WTC11 (cell line): ENCODE measurements around the gene SLC66A2.

Experiments used
- CREB1 ChIP-seq: sonication (generic); formaldehyde crosslinking; IDR thresholded peaks from 2 replicates; pipeline ENCODE4 v1.8.0; 2023; ENCODE audit warnings: mild to moderate bottlenecking, missing genetic modification reagents
- CTCF ChIP-seq: fragments of 200-600 bp; IDR thresholded peaks from 2 replicates; pipeline ENCODE4 v1.8.0; 2022; ENCODE audit warnings: antibody characterized with exemption
- ESRRA ChIP-seq: sonication (generic); formaldehyde crosslinking; IDR thresholded peaks from 2 replicates; pipeline ENCODE4 v1.8.1; 2022; ENCODE audit warnings: mild to moderate bottlenecking, missing genetic modification reagents, borderline replicate concordance
- IRF1 ChIP-seq: sonication (generic); formaldehyde crosslinking; IDR thresholded peaks from 2 replicates; pipeline ENCODE4 v1.8.0; 2023; ENCODE audit warnings: missing genetic modification reagents
- MAX ChIP-seq: sonication (generic); formaldehyde crosslinking; IDR thresholded peaks from 2 replicates; pipeline ENCODE4 v1.8.0; 2022; ENCODE audit warnings: mild to moderate bottlenecking, missing genetic modification reagents
- USF1 ChIP-seq: sonication (generic); formaldehyde crosslinking; IDR thresholded peaks from 2 replicates; pipeline ENCODE4 v1.8.0; 2022; ENCODE audit warnings: mild to moderate bottlenecking, missing genetic modification reagents
- ZNF219 ChIP-seq: sonication (generic); formaldehyde crosslinking; IDR thresholded peaks from 2 replicates; pipeline ENCODE4 v1.8.0; 2023; ENCODE audit warnings: missing genetic modification reagents, mild to moderate bottlenecking, borderline replicate concordance
- ZNF512 ChIP-seq: sonication (generic); formaldehyde crosslinking; IDR thresholded peaks from 2 replicates; pipeline ENCODE4 v1.8.1; 2022; ENCODE audit warnings: missing genetic modification reagents, borderline replicate concordance

GRCh38 chr18:79867666-79868065 lies 83.8 kb downstream of the SLC66A2 start:
- TF ChIP-seq IRF1 (CRISPR knock-in tag) (no peak), CTCF (no peak), ZNF512 (no peak), ZNF219 (no peak), ESRRA (CRISPR knock-in tag) (no peak), MAX (CRISPR knock-in tag) (no peak), CREB1 (no peak), USF1 (CRISPR knock-in tag) (no peak)
